Ishikawa (cell line): Measurements from ENCODE around the gene SLC41A1.
A peak's percentile ranks its signal among the peaks of the same experiment; 100 is the strongest.

Experiments
- CEBPB ChIP-seq: IDR thresholded peaks from 2 replicates; pipeline ENCODE4 v1.6.1; 2012
- CREB1 ChIP-seq: IDR thresholded peaks from 2 replicates; pipeline ENCODE4 v1.6.1; 2012; ENCODE audit warnings: low read depth
- EGR1 ChIP-seq: IDR thresholded peaks from 2 replicates; pipeline ENCODE4 v1.6.1; 2012
- EP300 ChIP-seq: IDR thresholded peaks from 2 replicates; pipeline ENCODE4 v1.6.1; 2012; ENCODE audit warnings: borderline replicate concordance
- FOXM1 ChIP-seq: IDR thresholded peaks from 2 replicates; pipeline ENCODE4 v1.6.1; 2012; ENCODE audit warnings: low read depth, borderline replicate concordance
- NFIC ChIP-seq: IDR thresholded peaks from 2 replicates; pipeline ENCODE4 v1.6.1; 2012
- RAD21 ChIP-seq: IDR thresholded peaks from 2 replicates; pipeline ENCODE4 v1.6.1; 2012; ENCODE audit warnings: low read depth
- TAF1 ChIP-seq: IDR thresholded peaks from 2 replicates; pipeline ENCODE4 v1.6.1; 2012; ENCODE audit warnings: low read depth, mild to moderate bottlenecking
- TCF12 ChIP-seq: IDR thresholded peaks from 2 replicates; pipeline ENCODE4 v1.6.1; 2012; ENCODE audit warnings: low read depth
- TEAD4 ChIP-seq: IDR thresholded peaks from 2 replicates; pipeline ENCODE4 v1.6.1; 2012
- YY1 ChIP-seq: IDR thresholded peaks from 2 replicates; pipeline ENCODE4 v1.6.1; 2012; ENCODE audit warnings: low read depth
- ZBTB7A ChIP-seq: IDR thresholded peaks from 2 replicates; pipeline ENCODE4 v1.6.1; 2012; ENCODE audit warnings: low read depth
- TF ChIP-seq, protein P1 (sequence below): IDR thresholded peaks from 2 replicates; pipeline ENCODE4 v1.6.1; 2012
- TF ChIP-seq, protein P2 (sequence below): IDR thresholded peaks from 2 replicates; pipeline ENCODE4 v1.6.1; 2012
- TF ChIP-seq, protein P3 (sequence below): IDR thresholded peaks from 2 replicates; pipeline ENCODE4 v1.6.1; 2012; ENCODE audit warnings: low read depth, mild to moderate bottlenecking

Gene SLC41A1

DNA sequence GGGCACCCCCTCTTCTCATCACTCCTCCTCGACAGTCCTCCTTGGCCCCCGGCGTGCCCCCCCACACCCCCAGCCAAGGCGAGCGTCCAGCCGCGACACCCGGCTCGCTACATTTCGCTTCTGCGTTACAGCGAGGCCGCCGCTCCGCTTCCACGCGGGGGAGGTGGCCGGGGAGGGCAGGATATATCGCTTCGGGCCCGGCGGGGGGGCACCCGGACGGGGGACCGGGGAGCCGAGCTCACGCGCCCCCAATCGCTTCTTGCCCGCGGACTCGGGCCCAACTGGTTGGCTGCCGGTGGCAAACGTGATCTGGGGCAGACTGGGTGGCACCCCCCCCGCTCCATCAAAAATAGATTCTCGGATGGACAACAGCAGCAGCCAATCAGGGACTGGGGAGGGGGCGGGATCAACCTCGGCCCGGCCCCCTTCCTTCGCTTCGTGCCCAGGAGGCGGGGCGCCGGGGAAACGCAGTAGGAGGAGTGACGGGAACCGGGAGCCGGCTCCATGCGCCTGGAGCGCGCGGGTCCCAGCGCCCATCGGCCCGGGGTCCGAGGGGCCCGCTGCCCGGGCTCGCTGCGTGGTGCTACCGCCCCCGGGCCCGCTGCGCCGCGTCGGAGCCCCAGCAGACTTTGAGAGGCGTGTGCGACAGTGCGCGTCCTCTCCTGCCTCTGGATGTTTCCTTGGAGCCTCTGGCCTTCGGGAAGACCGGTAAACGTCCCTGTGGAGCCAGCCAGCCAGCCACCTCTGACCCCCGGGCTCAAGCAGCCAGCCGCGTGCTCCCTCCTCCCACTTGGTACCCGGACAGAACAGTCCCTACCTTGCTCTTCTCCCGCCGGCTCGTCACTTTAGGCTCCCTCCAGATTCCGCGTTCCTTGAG is at the start of gene SLC41A1:
TSS of gene SLC41A1 (minus strand) at position 321 of the 877 bp plus-strand sequence. CDS start 2,757 bp downstream, outside the sequence.
- TF ChIP-seq CREB1 (no peak), NFIC (no peak), TCF12 (peak; percentile 45; the same call in 1 of the 2 replicates), ZBTB7A (peak; percentile 19), EGR1 (no peak), TEAD4 (no peak), EP300 (no peak; the same call in 1 of the 2 replicates), RAD21 (no peak), YY1 (no peak), CEBPB (no peak), TAF1 (peak; percentile 47; the same call in 1 of the 2 replicates), FOXM1 (no peak)
- TF ChIP-seq, protein P1, sequence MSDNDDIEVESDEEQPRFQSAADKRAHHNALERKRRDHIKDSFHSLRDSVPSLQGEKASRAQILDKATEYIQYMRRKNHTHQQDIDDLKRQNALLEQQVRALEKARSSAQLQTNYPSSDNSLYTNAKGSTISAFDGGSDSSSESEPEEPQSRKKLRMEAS = peak; percentile 21
- TF ChIP-seq, protein P2, sequence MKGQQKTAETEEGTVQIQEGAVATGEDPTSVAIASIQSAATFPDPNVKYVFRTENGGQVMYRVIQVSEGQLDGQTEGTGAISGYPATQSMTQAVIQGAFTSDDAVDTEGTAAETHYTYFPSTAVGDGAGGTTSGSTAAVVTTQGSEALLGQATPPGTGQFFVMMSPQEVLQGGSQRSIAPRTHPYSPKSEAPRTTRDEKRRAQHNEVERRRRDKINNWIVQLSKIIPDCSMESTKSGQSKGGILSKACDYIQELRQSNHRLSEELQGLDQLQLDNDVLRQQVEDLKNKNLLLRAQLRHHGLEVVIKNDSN = peak; percentile 66
- TF ChIP-seq, protein P3, sequence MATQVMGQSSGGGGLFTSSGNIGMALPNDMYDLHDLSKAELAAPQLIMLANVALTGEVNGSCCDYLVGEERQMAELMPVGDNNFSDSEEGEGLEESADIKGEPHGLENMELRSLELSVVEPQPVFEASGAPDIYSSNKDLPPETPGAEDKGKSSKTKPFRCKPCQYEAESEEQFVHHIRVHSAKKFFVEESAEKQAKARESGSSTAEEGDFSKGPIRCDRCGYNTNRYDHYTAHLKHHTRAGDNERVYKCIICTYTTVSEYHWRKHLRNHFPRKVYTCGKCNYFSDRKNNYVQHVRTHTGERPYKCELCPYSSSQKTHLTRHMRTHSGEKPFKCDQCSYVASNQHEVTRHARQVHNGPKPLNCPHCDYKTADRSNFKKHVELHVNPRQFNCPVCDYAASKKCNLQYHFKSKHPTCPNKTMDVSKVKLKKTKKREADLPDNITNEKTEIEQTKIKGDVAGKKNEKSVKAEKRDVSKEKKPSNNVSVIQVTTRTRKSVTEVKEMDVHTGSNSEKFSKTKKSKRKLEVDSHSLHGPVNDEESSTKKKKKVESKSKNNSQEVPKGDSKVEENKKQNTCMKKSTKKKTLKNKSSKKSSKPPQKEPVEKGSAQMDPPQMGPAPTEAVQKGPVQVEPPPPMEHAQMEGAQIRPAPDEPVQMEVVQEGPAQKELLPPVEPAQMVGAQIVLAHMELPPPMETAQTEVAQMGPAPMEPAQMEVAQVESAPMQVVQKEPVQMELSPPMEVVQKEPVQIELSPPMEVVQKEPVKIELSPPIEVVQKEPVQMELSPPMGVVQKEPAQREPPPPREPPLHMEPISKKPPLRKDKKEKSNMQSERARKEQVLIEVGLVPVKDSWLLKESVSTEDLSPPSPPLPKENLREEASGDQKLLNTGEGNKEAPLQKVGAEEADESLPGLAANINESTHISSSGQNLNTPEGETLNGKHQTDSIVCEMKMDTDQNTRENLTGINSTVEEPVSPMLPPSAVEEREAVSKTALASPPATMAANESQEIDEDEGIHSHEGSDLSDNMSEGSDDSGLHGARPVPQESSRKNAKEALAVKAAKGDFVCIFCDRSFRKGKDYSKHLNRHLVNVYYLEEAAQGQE = 0 out of 2 replicates have a peak, but pooled peaks have one; percentile 5

DNA sequence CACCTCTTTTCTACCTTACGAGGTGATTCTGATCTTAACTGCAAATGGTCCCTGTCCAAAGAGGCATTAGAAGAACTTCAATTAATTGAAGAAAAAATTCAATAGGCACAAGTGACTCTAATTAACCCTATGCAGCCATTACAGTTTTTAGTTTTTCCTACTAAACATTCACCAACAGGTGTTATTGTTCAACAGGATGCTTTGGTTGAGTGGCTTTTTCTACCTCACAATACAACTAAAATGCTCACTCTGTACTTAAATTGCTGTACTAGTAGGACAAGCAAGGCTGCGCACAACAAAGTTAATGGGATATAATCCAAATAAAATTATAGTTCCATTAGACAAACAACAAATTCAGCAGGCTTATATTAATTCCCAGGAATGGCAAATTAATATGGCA is 48.5 kb upstream of the SLC41A1 start:
- no peak for TF ChIP-seq RAD21
- no peak for TF ChIP-seq ZBTB7A
- no peak for TF ChIP-seq NFIC
- no peak for TF ChIP-seq YY1
- TF ChIP-seq, protein P3 = no peak
- no peak for TF ChIP-seq CREB1
- TF ChIP-seq, protein P2 = no peak
- no peak for TF ChIP-seq CEBPB
- TF ChIP-seq TAF1 = no peak
- no peak for TF ChIP-seq EGR1
- no peak for TF ChIP-seq TEAD4
- TF ChIP-seq TCF12 = no peak
- TF ChIP-seq FOXM1 = no peak
- TF ChIP-seq EP300 = no peak
- TF ChIP-seq, protein P1 = no peak

DNA sequence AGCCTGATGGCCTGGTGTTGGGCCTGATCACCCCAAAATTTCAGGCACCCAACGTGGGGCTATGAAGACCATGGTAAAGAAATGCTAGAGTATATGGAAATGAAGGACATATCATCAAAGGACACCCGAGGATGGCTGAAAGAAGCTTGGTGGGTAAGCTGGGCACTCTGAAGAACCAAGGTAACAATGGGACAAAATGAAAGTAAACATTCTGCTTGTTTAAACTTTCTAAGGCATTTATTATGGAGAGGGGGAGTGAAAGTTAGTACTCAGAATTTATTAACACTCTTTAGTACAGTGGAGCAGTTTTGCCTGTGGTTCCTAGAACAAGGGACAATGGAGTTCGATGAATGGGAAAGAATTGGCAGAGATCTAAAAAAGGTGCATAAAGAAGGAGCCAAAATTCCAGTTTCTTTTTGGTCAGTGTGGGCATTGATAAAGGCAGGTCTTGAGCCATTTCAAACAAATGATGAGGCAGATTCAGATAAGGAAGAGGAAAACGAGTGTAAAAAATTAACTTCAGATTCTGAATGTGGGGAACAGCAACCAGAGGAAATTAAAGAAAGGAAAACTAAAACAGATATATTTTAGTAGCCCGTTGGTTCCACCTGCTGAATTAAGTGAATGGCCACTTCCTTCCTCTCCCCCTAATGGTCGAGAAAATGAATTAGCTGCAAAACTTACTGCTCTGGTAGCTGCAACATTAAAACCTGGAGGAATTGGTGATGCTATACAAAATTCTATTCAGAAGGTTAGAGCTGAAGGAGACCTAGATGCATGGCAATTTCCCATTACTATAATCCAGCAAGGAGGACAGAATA is 45.4 kb upstream of the SLC41A1 start:
- no peak for TF ChIP-seq ZBTB7A
- no peak for TF ChIP-seq TAF1

DNA sequence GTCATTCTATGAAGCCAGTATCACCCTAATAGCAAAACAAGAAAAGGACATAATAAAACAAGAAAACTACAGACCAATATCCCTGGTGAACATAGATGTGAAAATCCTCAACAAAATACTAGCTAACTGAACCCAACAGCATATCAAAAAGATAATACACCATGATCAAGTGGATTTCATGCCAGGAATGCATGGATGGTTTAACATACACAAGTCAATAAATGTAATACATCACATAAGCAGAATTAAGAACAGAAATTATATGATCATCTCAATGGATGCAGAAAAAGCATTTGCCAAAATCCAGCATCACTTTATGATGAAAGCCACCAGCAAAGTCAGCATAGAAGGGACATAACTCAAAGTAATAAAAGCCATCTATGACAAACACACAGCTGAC is 43.4 kb upstream of the SLC41A1 start:
- TF ChIP-seq EGR1 = no peak
- no peak for TF ChIP-seq FOXM1
- no peak for TF ChIP-seq EP300
- TF ChIP-seq ZBTB7A = no peak
- no peak for TF ChIP-seq NFIC
- TF ChIP-seq TEAD4 = no peak
- TF ChIP-seq YY1 = no peak
- TF ChIP-seq, protein P1 = no peak
- no peak for TF ChIP-seq TCF12
- TF ChIP-seq CEBPB = no peak
- no peak for TF ChIP-seq TAF1
- TF ChIP-seq, protein P2 = no peak
- no peak for TF ChIP-seq CREB1
- TF ChIP-seq, protein P3 = no peak
- TF ChIP-seq RAD21 = no peak
